ENCODE measurements around the gene BORCS8. TPM values are rescaled to one million over a fixed set of nuclear protein-coding genes. Genes with fewer than 3 reads are reported as not detected.

Gene BORCS8
- total and polyA plus RNA-seq, 4 experiments from 2014 or later = 24.4 to 41.2 (median 32.6) TPM

GRCh38 chr19:19160461-19161035 lies 31.4 kb downstream of the BORCS8 start:
- Histone ChIP-seq H3K27me3 (ENCODE audit: insufficient read depth, low read length) (no peaks in the 10 kb centered on the region), H3K9me3 (ENCODE audit: control insufficient read depth in 1 of 2, low read length in 2 of 2) (no peaks in the 10 kb centered on the region), H3K36me3 (ENCODE audit: insufficient read depth, low read length) (no peaks in the 10 kb centered on the region), H3K4me3 (ENCODE audit: low read length in 2 of 2) (no peak overlapping the region), H3K27ac (ENCODE audit: low read depth, low read length) (no peak overlapping the region), H3K4me1 (ENCODE audit: insufficient read depth, low read length) (no peaks in the 10 kb centered on the region)
- Mint-ChIP-seq H3K4me3 (no peak overlapping the region), H3K27me3 (no peaks in the 10 kb centered on the region), H3K9me3 (no peaks in the 10 kb centered on the region), H3K27ac (no peak overlapping the region), H3K36me3 (peaks cover 11 to 14% of the 10 kb centered on the region in 2 donors), H3K4me1 (peaks cover 0 to 2% (median under 1%) of the 10 kb centered on the region in 4 donors)
- POLR2A ChIA-PET (ENCODE audit: partially characterized antibody) = no interaction called here
- CTCF ChIA-PET (ENCODE audit: partially characterized antibody) = interaction anchor here (2.2 kb wide), 1 partner anchor 14 kb away, joined by 8 read pairs; no protein-coding TSS in a partner anchor
- intact Hi-C loops (cut with micrococcal nuclease) = no loop called here
- no peak for DNase-seq

DNA sequence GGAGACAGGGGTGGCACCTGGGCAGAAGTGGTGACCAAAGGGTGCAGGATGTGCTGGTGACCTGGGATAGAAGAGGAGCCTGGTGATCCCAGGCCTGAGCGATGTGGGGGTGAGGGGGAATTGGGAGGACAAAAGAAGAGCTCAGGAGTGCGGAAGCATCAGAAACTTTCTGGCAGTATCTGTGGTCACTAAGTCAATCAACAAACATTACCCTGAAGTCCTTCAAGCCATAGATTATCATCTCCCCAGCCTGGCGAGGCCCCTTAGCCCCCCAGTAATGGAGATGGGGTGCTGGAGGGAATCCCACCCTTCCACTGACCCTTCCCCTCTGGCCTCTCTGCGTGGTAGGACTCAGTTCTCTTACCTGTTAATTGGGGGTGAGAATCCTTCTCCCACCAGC lies 32.4 kb downstream of the BORCS8 start:
- no peak overlapping the region for H3K4me3 Mint-ChIP-seq
- H3K27ac Mint-ChIP-seq = no peak overlapping the region
- intact Hi-C loops (cut with micrococcal nuclease) = no loop called here
- H3K36me3 Mint-ChIP-seq = peaks cover 11 to 22% of the 10 kb centered on the region in 2 donors
- ChIA-PET CTCF (ENCODE audit: partially characterized antibody) (no interaction called here), POLR2A (ENCODE audit: partially characterized antibody) (no interaction called here)
- Histone ChIP-seq H3K27ac (ENCODE audit: low read depth, low read length) (no peak overlapping the region), H3K4me1 (ENCODE audit: insufficient read depth, low read length) (no peaks in the 10 kb centered on the region), H3K9me3 (ENCODE audit: control insufficient read depth in 1 of 2, low read length in 2 of 2) (no peaks in the 10 kb centered on the region), H3K27me3 (ENCODE audit: insufficient read depth, low read length) (no peaks in the 10 kb centered on the region), H3K36me3 (ENCODE audit: insufficient read depth, low read length) (no peaks in the 10 kb centered on the region), H3K4me3 (ENCODE audit: low read length in 2 of 2) (no peak overlapping the region)
- H3K9me3 Mint-ChIP-seq = no peaks in the 10 kb centered on the region
- no peaks in the 10 kb centered on the region for H3K27me3 Mint-ChIP-seq
- DNase-seq = no peak
- peaks cover 0 to 2% (median under 1%) of the 10 kb centered on the region in 4 donors for H3K4me1 Mint-ChIP-seq

GRCh38 chr19:19157808-19158207 lies 34.1 kb downstream of the BORCS8 start:
- Histone ChIP-seq H3K4me1 (ENCODE audit: insufficient read depth, low read length) (no peaks in the 10 kb centered on the region), H3K27me3 (ENCODE audit: insufficient read depth, low read length) (no peaks in the 10 kb centered on the region), H3K36me3 (ENCODE audit: insufficient read depth, low read length) (no peaks in the 10 kb centered on the region), H3K4me3 (ENCODE audit: low read length in 2 of 2) (no peak overlapping the region), H3K27ac (ENCODE audit: low read depth, low read length) (no peak overlapping the region), H3K9me3 (ENCODE audit: control insufficient read depth in 1 of 2, low read length in 2 of 2) (no peaks in the 10 kb centered on the region)
- no peaks in the 10 kb centered on the region for H3K27me3 Mint-ChIP-seq
- ChIA-PET CTCF (ENCODE audit: partially characterized antibody) (interaction anchor here (0.7 to 3.4 kb wide), 5 partner anchors 12 to 157 kb away, joined by 3 to 25 read pairs (median 3); no protein-coding TSS in a partner anchor), POLR2A (ENCODE audit: partially characterized antibody) (interaction anchor here (1.0 kb wide), 1 partner anchor 10 kb away, joined by 3 read pairs; no protein-coding TSS in a partner anchor)
- peaks cover 11 to 22% of the 10 kb centered on the region in 2 donors for H3K36me3 Mint-ChIP-seq
- H3K27ac Mint-ChIP-seq = no peak overlapping the region
- H3K9me3 Mint-ChIP-seq = no peaks in the 10 kb centered on the region
- no peak for DNase-seq
- no peak overlapping the region for H3K4me3 Mint-ChIP-seq
- intact Hi-C loops (cut with micrococcal nuclease) = no loop called here
- H3K4me1 Mint-ChIP-seq = peaks cover 0 to 2% (median under 1%) of the 10 kb centered on the region in 4 donors

DNA sequence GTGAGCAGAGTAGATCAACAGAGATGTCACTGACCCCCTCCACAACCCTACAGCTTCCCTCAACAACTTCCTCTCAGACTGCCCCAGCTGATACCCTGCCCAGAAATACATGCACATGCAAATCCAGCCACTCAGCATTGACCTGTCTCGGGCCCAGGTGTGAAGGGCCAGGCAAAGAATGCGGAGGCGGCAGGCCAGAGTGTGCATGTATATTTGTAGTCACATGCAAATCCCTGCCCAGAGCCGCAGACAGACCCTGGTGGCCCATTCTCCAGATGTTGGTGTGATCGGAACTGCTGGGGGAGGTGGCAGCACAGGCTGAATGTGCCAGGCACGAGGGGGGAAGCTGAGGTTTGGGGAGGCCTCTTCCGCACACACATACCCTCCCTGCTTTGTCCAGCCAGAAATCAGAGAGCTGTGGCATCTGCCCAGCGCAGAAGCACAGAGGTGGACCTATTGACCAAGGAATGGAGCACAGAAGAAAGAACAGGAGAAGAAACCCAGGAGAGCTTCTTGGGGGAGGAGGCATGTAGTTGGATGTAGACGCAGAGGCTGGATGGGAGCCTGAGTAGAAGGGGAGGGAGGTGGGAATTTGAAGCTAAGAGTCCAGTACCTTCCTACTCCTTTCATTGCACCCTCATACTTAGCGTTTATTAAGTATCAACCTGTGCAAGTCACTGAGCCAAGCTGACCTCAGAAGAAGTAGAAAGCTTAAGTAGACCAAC lies 36.3 kb downstream of the BORCS8 start:
- POLR2A ChIA-PET (ENCODE audit: partially characterized antibody) = no interaction called here
- CTCF ChIA-PET (ENCODE audit: partially characterized antibody) = interaction anchor here (1.4 to 3.4 kb wide), 2 partner anchors 15 to 19 kb away, joined by 3 to 25 read pairs; no protein-coding TSS in a partner anchor
- Mint-ChIP-seq H3K9me3 (no peaks in the 10 kb centered on the region), H3K4me1 (no peaks in the 10 kb centered on the region), H3K4me3 (no peak overlapping the region), H3K36me3 (peaks cover 10 to 22% of the 10 kb centered on the region in 2 donors), H3K27me3 (no peaks in the 10 kb centered on the region), H3K27ac (no peak overlapping the region)
- Histone ChIP-seq H3K27me3 (ENCODE audit: insufficient read depth, low read length) (no peaks in the 10 kb centered on the region), H3K4me1 (ENCODE audit: insufficient read depth, low read length) (no peaks in the 10 kb centered on the region), H3K4me3 (ENCODE audit: low read length in 2 of 2) (no peak overlapping the region), H3K27ac (ENCODE audit: low read depth, low read length) (no peak overlapping the region), H3K36me3 (ENCODE audit: insufficient read depth, low read length) (no peaks in the 10 kb centered on the region), H3K9me3 (ENCODE audit: control insufficient read depth in 1 of 2, low read length in 2 of 2) (no peaks in the 10 kb centered on the region)
- intact Hi-C loops (cut with micrococcal nuclease) = no loop called here
- no peak for DNase-seq

DNA sequence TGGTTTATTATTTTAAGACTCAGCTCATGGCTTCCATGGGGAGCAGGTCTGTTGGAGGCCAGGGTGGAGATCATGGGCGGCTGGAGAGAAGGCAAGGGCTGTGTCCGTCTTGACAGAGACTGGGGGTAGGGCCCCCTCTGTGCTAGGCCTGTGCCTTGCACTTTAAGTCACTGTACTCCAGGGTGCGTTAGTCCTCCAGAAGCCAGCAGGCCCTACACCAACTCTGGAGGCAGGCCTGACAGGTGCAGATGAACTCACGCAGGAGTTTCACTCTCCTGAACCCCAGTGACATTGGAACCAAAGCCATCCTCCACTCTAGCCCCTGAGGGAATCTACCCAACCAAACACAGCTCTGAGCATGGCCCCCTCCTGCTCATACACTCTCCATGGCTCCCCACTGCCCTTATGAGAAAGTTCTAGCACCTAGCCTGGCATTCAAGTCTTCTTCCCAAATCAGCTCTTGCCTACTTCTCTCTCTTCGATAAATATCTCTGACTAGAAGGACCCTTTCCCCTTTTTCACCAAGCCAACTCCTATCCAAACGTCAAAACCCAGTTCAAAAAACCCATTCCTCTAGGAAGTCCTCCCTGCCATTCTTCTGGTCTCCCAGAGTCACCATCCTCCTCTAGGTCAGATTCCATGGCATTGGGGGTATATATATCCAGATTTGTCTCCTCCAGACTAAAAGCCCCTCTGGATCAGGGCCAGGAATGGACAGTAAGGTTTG lies 37.0 kb downstream of the BORCS8 start:
- DNase-seq = no peak
- H3K9me3 Mint-ChIP-seq = no peaks in the 10 kb centered on the region
- H3K4me3 Mint-ChIP-seq = no peak overlapping the region
- ChIA-PET POLR2A (ENCODE audit: partially characterized antibody) (no interaction called here), CTCF (ENCODE audit: partially characterized antibody) (interaction anchor here (3.4 kb wide), 1 partner anchor 20 kb away, joined by 25 read pairs; no protein-coding TSS in a partner anchor)
- no peaks in the 10 kb centered on the region for H3K9me3 ChIP-seq (ENCODE audit: control insufficient read depth in 1 of 2, low read length in 2 of 2)
- H3K27me3 Mint-ChIP-seq = no peaks in the 10 kb centered on the region
- no peak overlapping the region for H3K27ac ChIP-seq (ENCODE audit: low read depth, low read length)
- H3K4me3 ChIP-seq (ENCODE audit: low read length in 2 of 2) = no peak overlapping the region
- intact Hi-C loops (cut with micrococcal nuclease) = no loop called here
- H3K4me1 ChIP-seq (ENCODE audit: insufficient read depth, low read length) = no peaks in the 10 kb centered on the region
- peaks cover 10 to 22% of the 10 kb centered on the region in 2 donors for H3K36me3 Mint-ChIP-seq
- no peaks in the 10 kb centered on the region for H3K27me3 ChIP-seq (ENCODE audit: insufficient read depth, low read length)
- no peak overlapping the region for H3K27ac Mint-ChIP-seq
- no peaks in the 10 kb centered on the region for H3K4me1 Mint-ChIP-seq
- H3K36me3 ChIP-seq (ENCODE audit: insufficient read depth, low read length) = no peaks in the 10 kb centered on the region

DNA sequence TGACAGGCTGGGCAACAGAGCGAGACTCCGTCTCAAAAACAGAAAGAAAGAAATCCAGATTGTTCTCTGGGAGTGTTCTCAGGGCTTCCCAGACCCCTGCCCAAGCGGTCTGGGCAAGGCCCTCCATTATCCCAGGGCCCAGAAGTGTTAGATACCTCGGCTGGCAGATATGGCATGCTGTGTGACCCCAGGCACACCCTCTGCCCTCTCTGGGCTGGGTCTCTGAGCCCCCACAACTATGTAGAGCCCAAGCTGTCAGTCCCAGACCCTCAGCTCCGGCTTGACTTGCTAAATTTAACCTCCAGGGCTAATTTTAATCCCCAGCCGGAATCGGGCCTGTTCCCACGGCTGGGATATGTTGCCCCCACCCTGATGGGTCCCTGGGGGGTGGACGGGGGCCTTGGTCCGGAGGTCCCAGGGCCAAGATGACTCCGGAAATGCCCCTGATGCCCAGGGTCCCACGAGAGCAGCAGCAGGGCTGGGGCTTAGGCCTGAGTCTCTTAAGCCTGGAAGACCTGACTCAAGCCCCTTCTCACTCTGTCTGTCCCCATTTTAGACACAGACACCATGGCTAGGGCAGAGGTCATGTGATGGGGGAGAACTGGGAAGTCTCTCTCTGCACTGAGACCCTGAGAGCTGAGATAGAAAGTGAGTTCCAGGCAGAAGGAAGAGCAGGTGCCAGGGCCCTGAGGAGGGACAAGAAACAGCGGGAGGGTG lies 39.1 kb downstream of the BORCS8 start:
- ChIA-PET CTCF (ENCODE audit: partially characterized antibody) (interaction anchor here (0.6 kb wide), 1 partner anchor 12 kb away, joined by 4 read pairs; no protein-coding TSS in a partner anchor), POLR2A (ENCODE audit: partially characterized antibody) (no interaction called here)
- H3K27me3 ChIP-seq (ENCODE audit: insufficient read depth, low read length) = no peaks in the 10 kb centered on the region
- no peak overlapping the region for H3K4me3 Mint-ChIP-seq
- H3K9me3 ChIP-seq (ENCODE audit: control insufficient read depth in 1 of 2, low read length in 2 of 2) = no peaks in the 10 kb centered on the region
- DNase-seq = no peak
- H3K9me3 Mint-ChIP-seq = no peaks in the 10 kb centered on the region
- no peaks in the 10 kb centered on the region for H3K27me3 Mint-ChIP-seq
- H3K27ac ChIP-seq (ENCODE audit: low read depth, low read length) = no peak overlapping the region
- peaks cover 16 to 26% of the 10 kb centered on the region in 2 donors for H3K36me3 Mint-ChIP-seq
- H3K36me3 ChIP-seq (ENCODE audit: insufficient read depth, low read length) = peaks cover 8% of the 10 kb centered on the region
- no peak overlapping the region for H3K4me3 ChIP-seq (ENCODE audit: low read length in 2 of 2)
- no peaks in the 10 kb centered on the region for H3K4me1 Mint-ChIP-seq
- H3K27ac Mint-ChIP-seq = no peak overlapping the region
- intact Hi-C loops (cut with micrococcal nuclease) = no loop called here
- no peaks in the 10 kb centered on the region for H3K4me1 ChIP-seq (ENCODE audit: insufficient read depth, low read length)

Data from CD4-positive, alpha-beta memory T cell (primary cell).